HepG2 (cell line): ENCODE results near the gene NDUFAF5. TPM values are rescaled to one million over a fixed set of nuclear protein-coding genes. Genes with fewer than 3 reads are reported as not detected.

Experiments
- ARHGAP35 ChIP-seq: sonication (generic); formaldehyde crosslinking; IDR thresholded peaks from 2 replicates; pipeline ENCODE4 v1.9.0; 2022; ENCODE audit warnings: mild to moderate bottlenecking, inconsistent platforms, moderate library complexity, missing genetic modification reagents, borderline replicate concordance
- CBX1 ChIP-seq: IDR thresholded peaks from one replicate; pipeline ENCODE4 v1.6.1; 2016; ENCODE audit warnings: antibody characterized with exemption, low read depth
- CREBL2 ChIP-seq: sonication (generic); formaldehyde crosslinking; IDR thresholded peaks from 2 replicates; pipeline ENCODE4 v1.8.1; 2023; ENCODE audit warnings: missing genetic modification reagents, mild to moderate bottlenecking, borderline replicate concordance
- GABPA ChIP-seq, 2 experiments: IDR thresholded peaks; 2 replicates each; pipeline ENCODE4 v1.6.1; 2011 to 2016; ENCODE audit warnings: low read depth in 2 of 2, low read length in 1 of 2, missing biosample characterization in 1 of 2, missing genetic modification characterization in 1 of 2
- GPBP1L1 ChIP-seq: sonication (generic); formaldehyde crosslinking; IDR thresholded peaks from 2 replicates; pipeline ENCODE4 v1.5.0; 2020; ENCODE audit warnings: mild to moderate bottlenecking, missing genetic modification reagents
- MEIS2 ChIP-seq: sonication (generic); formaldehyde crosslinking; IDR thresholded peaks from 2 replicates; pipeline ENCODE4 v1.9.0; 2021; ENCODE audit warnings: mild to moderate bottlenecking, missing genetic modification reagents
- PCBP2 ChIP-seq: fragments of 200-400 bp; formaldehyde crosslinking; optimal IDR thresholded peaks from 2 replicates; pipeline ENCODE3; 2018; ENCODE audit warnings: low read length, low read depth; ENCODE audit not compliant: poor library complexity, severe bottlenecking
- SOX5 ChIP-seq: IDR thresholded peaks from 2 replicates; pipeline ENCODE4 v1.6.1; 2016; ENCODE audit warnings: borderline replicate concordance
- STAT6 ChIP-seq: sonication (generic); formaldehyde crosslinking; IDR thresholded peaks from 2 replicates; pipeline ENCODE4 v1.4.0; 2020; ENCODE audit warnings: missing genetic modification reagents, mild to moderate bottlenecking, borderline replicate concordance
- TOPORS ChIP-seq: sonication (generic); formaldehyde crosslinking; IDR thresholded peaks from 2 replicates; pipeline ENCODE4 v1.8.0; 2023; ENCODE audit warnings: mild to moderate bottlenecking, missing genetic modification reagents
- ZBTB20 ChIP-seq: sonication (generic); formaldehyde crosslinking; IDR thresholded peaks from 2 replicates; pipeline ENCODE4 v1.8.1; 2023; ENCODE audit warnings: missing genetic modification reagents, low read depth, mild to moderate bottlenecking, borderline replicate concordance
- ZNF142 ChIP-seq: sonication (generic); formaldehyde crosslinking; IDR thresholded peaks from 2 replicates; pipeline ENCODE4 v1.4.0; 2020; ENCODE audit warnings: missing genetic modification reagents
- ZNF607 ChIP-seq: sonication (generic); formaldehyde crosslinking; IDR thresholded peaks from 2 replicates; pipeline ENCODE4 v1.5.1; 2020; ENCODE audit warnings: missing genetic modification reagents, mild to moderate bottlenecking, borderline replicate concordance
- ZNF710 ChIP-seq: sonication (generic); formaldehyde crosslinking; IDR thresholded peaks from 2 replicates; pipeline ENCODE4 v1.5.0; 2020; ENCODE audit warnings: mild to moderate bottlenecking, missing genetic modification reagents, borderline replicate concordance
- ZNF879 ChIP-seq: sonication (generic); formaldehyde crosslinking; IDR thresholded peaks from 2 replicates; pipeline ENCODE4 v1.8.1; 2023; ENCODE audit warnings: missing genetic modification reagents
- polyA plus RNA-seq, 8 experiments: library from polyadenylated mRNA; depleted of rRNA in 3 of 8; stranded (reverse) in 7 of 8; unstranded in 1 of 8; fragments of >200 nt; fragmentation: Illumina TruSeq in 4 of 8; extraction: Trizol in 4 of 8; gene quantifications; 2 replicates each; pipeline versions ENCODE4 v1.2.1 to v1.2.3, GENCODE V29; 2011 to 2016; ENCODE audit warnings: low read depth in 4 of 8, missing spikeins in 1 of 8, mixed read lengths in 1 of 8; ENCODE audit not compliant: insufficient read depth in 1 of 8
- total RNA-seq, 5 experiments: library from RNA; depleted of rRNA; stranded (reverse); fragments of >200 nt; fragmentation: Illumina TruSeq; extraction: Trizol; gene quantifications; 2 replicates each; pipeline ENCODE4 v1.2.3, GENCODE V29; 2016; ENCODE audit warnings: low read depth in 1 of 5

The NDUFAF5 gene
- total and polyA plus RNA-seq, 2 of the 13 experiments (the other 11 are each of a cell fraction or from before 2014, with no cell fraction given), result 23.1 to 66.7 TPM

- peak; percentile 75 for TF ChIP-seq ZNF142 (CRISPR knock-in tag)
- no peak for TF ChIP-seq GPBP1L1 (CRISPR knock-in tag)
- peak; percentile 85 for TF ChIP-seq ZNF607
- TF ChIP-seq GABPA (IDR thresholded peaks at IDR 0.05; ENCODE audit: low read depth, low read length), result no peak
- TF ChIP-seq GABPA (CRISPR knock-in tag; IDR thresholded peaks at IDR 0.05; ENCODE audit: low read depth), result peak; percentile 78
- TF ChIP-seq STAT6, result peak; percentile 73; the same call in 1 of the 2 replicates
- TF ChIP-seq CREBL2 (CRISPR knock-in tag), result peak; percentile 67; the same call in 1 of the 2 replicates
- no peak for TF ChIP-seq PCBP2
- peak; percentile 77 for TF ChIP-seq SOX5 (CRISPR knock-in tag)
- TF ChIP-seq ZNF710 (CRISPR knock-in tag), result peak; percentile 90
- TF ChIP-seq ZNF879 (CRISPR knock-in tag), result peak; percentile 54; the same call in 1 of the 2 replicates
- TF ChIP-seq MEIS2 (CRISPR knock-in tag), result peak; percentile 90; the same call in 1 of the 2 replicates
- peak; percentile 90 for TF ChIP-seq TOPORS
- TF ChIP-seq ARHGAP35 (CRISPR knock-in tag), result peak; percentile 73
- TF ChIP-seq CBX1, result peak; percentile 97
- peak; percentile 87 for TF ChIP-seq ZBTB20
These were observed at the start of gene NDUFAF5, which contains the start of gene ESF1 (continued) for GRCh38 chr20:13784893-13785715.
